ENCODE data around the gene EPHB2.

DNA sequence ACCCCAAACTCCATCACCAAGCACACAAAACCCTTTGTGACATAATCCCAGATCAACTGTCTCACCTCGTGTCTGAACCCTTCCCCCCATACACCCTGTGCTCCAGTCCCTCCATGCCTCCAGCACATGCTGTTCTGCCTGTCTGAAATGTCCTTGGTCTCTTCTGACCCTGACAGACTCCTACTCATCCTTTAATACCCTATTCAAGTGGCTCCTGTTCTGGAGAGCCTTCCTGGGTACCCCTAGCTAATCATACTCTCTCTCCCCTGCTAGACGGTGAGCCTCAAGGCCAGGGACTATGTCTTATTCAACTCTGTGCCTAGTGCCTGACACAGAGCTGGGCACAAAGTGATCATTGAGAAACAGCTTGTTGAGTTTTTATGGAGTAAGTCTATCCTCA is 137.1 kb downstream of the EPHB2 start:
- TF ChIP-seq, protein P1, sequence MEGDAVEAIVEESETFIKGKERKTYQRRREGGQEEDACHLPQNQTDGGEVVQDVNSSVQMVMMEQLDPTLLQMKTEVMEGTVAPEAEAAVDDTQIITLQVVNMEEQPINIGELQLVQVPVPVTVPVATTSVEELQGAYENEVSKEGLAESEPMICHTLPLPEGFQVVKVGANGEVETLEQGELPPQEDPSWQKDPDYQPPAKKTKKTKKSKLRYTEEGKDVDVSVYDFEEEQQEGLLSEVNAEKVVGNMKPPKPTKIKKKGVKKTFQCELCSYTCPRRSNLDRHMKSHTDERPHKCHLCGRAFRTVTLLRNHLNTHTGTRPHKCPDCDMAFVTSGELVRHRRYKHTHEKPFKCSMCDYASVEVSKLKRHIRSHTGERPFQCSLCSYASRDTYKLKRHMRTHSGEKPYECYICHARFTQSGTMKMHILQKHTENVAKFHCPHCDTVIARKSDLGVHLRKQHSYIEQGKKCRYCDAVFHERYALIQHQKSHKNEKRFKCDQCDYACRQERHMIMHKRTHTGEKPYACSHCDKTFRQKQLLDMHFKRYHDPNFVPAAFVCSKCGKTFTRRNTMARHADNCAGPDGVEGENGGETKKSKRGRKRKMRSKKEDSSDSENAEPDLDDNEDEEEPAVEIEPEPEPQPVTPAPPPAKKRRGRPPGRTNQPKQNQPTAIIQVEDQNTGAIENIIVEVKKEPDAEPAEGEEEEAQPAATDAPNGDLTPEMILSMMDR (conservative IDR thresholded peaks at IDR 0.05; ENCODE audit: low read depth, low read length): no peak
- no peak for TF ChIP-seq RFX5 (IDR thresholded peaks at IDR 0.05; ENCODE audit: low read depth, low read length)
- TF ChIP-seq POLR2A (IDR thresholded peaks at IDR 0.05; ENCODE audit: low read depth, low read length): no peak
- no peak for TF ChIP-seq MAZ (IDR thresholded peaks at IDR 0.05; ENCODE audit: borderline replicate concordance, low read depth, low read length)
- no peak for TF ChIP-seq MXI1 (IDR thresholded peaks at IDR 0.05; ENCODE audit: borderline replicate concordance, low read depth, low read length)
- TF ChIP-seq MAFK (IDR thresholded peaks at IDR 0.05; ENCODE audit: low read depth, low read length): no peak
- no peak for TF ChIP-seq ELK1 (IDR thresholded peaks at IDR 0.05; ENCODE audit: borderline replicate concordance, low read depth, low read length)
- TF ChIP-seq BHLHE40 (IDR thresholded peaks at IDR 0.05; ENCODE audit: low read depth, low read length): no peak
- no peak for TF ChIP-seq FOS (IDR thresholded peaks at IDR 0.05; ENCODE audit: low read depth, low read length)
- no peak for TF ChIP-seq SMC3 (IDR thresholded peaks at IDR 0.05; ENCODE audit: low read depth, low read length)
- no peak for TF ChIP-seq CEBPB (IDR thresholded peaks at IDR 0.05; ENCODE audit: low read depth, low read length)
- TF ChIP-seq, protein P2, sequence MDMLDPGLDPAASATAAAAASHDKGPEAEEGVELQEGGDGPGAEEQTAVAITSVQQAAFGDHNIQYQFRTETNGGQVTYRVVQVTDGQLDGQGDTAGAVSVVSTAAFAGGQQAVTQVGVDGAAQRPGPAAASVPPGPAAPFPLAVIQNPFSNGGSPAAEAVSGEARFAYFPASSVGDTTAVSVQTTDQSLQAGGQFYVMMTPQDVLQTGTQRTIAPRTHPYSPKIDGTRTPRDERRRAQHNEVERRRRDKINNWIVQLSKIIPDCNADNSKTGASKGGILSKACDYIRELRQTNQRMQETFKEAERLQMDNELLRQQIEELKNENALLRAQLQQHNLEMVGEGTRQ (IDR thresholded peaks at IDR 0.05; ENCODE audit: low read depth, low read length): no peak

Data from IMR-90 (cell line).